HT-29 (cell line): Measurements from ENCODE around the gene HYCC2. TPM values are rescaled to one million over a fixed set of nuclear protein-coding genes. Genes with fewer than 3 reads are reported as not detected.
"Not testable (repeated sequence)": the region's sequence is repeated elsewhere in the genome, so short reads cannot be mapped to it uniquely, and the experiment has no call there.

Experiments used
- DNase-seq: peaks from one replicate; pipeline ENCODE4 v3.0.0-alpha.2; 2015; ENCODE audit warnings: low spot score
- total RNA-seq: library from RNA; depleted of rRNA; stranded (reverse); fragments of >200 nt; shearing (Covaris generic); gene quantifications from 2 replicates; pipeline ENCODE4 v1.2.3, GENCODE V29; 2014; rRNA removed

HYCC2 gene
- total RNA-seq = 2.8 and 4.0 TPM in 2 replicates

DNA sequence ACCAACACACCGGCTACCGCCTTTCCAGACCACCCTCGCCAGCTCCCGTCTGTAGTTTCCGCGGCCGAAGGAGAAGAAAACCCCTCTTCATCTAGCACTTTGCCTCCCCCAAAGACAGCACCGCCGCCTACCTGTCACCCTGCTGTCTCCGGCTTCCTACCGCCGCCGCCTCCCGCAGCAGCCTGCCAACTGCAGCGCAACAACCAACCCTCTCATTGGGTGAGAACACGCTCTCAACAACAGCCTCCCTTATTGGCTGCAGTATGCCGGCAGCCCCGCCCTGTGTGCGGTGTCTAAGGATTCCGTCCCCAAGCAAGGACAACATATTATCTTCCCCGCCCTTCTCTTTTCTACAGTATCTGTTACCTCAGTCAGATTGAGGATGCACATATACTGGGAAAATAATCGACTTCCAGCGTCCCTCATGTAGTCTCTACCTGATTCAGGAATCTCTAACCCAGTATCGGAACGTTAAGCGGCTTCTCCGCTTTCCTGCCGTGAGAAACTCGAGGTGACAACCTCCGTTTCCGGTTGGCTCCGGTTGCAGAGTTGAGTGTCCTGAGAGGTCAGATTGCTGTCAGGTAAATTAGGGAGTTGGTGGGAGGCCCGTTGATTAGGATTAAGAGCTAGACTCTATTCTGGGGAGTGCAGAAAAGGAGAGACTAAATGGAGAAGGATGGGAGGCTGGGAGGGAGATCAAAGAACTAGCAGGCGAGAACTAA, at the start of gene HYCC2, which contains the start of gene NDUFB3:
TSS of gene HYCC2 (minus strand) at position 193 of the 722 bp plus-strand sequence. CDS start 47,662 bp downstream, outside the sequence.
TSS of gene NDUFB3 (plus strand) at position 523 of the 722 bp plus-strand sequence. CDS start 6,882 bp downstream, outside the sequence.
- DNase-seq = peak; percentile 97

- DNase-seq = peak; percentile 78
These were observed 47.7 kb upstream of the HYCC2 start for GRCh38 chr2:201118961-201119854.

GRCh38 chr2:201118121-201118960, 46.9 kb upstream of the HYCC2 start:
- DNase-seq = peak; percentile 94

GRCh38 chr2:201117735-201118094, 46.2 kb upstream of the HYCC2 start:
- DNase-seq = not testable (repeated sequence)

DNA sequence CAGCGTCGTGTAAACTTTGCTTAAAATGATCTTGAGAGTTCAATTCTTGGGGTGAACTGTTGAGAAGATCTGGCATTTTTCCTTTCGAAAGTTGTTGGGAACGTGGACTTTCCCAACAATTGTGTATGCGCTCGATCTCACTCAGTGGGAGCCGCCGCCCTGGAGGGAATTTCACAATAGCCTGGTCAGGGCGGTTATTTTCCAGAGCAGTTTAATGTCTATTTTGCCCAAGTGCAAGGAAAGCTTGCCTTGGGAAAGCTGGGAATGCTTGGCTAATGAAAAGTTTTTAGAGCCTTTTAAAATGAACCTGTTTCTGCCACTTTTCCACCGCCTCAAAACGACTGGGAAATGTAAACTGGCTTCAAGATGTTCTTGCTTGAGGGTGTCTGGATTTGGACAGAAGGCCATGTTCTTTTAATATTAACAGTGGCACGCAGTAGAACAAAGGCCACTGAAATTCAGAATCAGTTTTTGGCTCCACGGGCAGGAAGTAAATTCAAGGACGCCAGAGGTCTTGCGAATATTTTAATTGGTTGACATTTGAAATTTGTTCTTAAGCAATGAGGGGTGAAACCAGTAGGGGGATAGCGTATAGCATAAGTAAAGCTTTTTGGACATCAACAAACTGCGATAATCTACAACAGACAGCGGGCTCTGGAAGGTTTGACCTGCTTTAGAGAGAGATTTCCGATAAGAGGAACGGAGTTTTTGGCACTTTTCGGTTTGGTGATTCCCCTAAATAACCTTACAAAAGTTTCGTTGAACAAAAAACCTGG, 45.7 kb upstream of the HYCC2 start:
- DNase-seq = peak; percentile 84

GRCh38 chr2:201116115-201116958, 44.9 kb upstream of the HYCC2 start, which contains the start of gene CFLAR:
CFLAR (plus strand) TSS chr2:201116164; CDS start chr2:201129866, 13,702 bp downstream.
- peak; percentile 84 for DNase-seq

DNA sequence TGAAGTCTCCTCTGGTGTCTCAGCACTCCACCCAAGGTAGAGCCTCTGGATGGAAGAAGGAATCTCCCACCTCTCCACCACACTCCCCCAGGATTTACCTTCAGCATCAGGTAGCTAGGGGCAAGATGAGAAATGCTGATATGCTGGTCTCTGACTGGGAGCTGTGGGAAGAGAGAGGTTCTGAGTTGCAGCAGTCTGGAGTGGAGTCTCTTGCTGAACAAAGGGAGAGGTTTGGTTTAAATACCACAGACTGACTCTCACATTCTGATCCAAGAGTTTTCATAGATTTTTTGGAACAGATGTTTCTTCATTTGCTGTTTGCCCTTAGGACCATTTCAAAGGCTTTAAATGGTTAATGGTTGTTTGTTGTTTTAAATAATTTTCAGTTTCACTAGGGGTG, 43.4 kb upstream of the HYCC2 start:
- no peak for DNase-seq

DNA sequence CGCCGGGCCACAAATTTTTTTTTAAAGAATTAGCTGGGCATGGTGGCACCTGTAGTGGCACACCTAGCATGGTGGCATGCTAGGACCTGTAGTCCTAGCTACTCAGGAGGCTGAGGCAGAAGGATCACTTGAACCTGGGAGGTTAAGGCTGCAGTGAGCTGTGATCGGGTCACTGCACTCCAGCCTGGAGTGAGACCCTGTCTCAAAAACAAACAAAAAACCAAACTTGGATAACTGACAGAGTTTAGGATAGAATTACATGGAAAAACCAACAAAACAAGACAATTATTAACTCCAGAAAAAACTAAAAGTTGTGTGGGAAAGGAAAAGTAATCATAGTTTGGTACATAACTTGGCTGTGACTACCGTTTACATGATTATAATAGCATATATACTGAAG, 42.9 kb upstream of the HYCC2 start:
- DNase-seq = no peak

DNA sequence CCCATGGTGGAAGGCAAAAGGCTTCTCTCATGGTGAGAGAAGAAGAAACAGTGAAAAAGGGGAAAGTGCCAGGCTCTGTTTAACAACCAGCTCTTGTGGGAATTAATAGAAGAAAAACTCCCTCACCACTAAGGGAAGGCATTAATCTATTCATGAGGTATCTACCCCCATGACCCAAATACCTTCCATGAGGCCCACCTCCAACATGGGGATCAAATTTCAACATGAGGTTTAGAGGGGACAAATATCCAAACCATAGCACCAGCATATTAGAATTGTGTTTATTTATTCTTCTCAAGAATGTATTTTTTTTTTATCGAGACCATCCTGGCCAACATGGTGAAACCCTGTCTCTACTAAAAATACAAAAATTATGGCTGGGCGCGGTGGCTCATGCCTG, 39.6 kb upstream of the HYCC2 start:
- DNase-seq = no peak

GRCh38 chr2:201110615-201111014, 39.1 kb upstream of the HYCC2 start:
- DNase-seq = no peak

DNA sequence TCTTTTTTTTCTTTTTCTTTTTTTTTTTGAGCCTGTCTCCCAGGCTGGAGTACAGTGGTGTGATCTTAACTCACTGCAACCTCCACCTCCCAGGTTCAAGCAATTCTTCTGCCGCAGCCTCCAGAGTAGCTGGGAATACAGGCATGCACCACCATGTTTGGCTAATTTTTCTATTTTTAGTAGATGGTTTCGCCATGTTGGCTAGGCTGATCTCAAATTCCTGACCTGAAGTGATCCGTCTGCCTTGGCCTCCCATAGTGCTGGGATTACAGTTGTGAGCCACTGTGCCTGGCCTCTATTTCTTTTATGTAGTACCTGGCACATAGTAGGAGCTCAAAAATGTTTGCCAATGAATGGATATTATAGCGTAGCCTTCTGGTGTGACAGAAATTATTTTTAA, 37.7 kb upstream of the HYCC2 start:
- no peak for DNase-seq

GRCh38 chr2:201108341-201108740, 36.9 kb upstream of the HYCC2 start:
- no peak for DNase-seq

- DNase-seq = no peak
These were observed 36.2 kb upstream of the HYCC2 start for GRCh38 chr2:201107624-201108023.

- DNase-seq = no peak
These were observed 34.3 kb upstream of the HYCC2 start for GRCh38 chr2:201105759-201106158.

- no peak for DNase-seq
These were observed 29.0 kb upstream of the HYCC2 start for GRCh38 chr2:201100497-201100896.

GRCh38 chr2:201093573-201093972, 22.1 kb upstream of the HYCC2 start:
- no peak for DNase-seq

DNA sequence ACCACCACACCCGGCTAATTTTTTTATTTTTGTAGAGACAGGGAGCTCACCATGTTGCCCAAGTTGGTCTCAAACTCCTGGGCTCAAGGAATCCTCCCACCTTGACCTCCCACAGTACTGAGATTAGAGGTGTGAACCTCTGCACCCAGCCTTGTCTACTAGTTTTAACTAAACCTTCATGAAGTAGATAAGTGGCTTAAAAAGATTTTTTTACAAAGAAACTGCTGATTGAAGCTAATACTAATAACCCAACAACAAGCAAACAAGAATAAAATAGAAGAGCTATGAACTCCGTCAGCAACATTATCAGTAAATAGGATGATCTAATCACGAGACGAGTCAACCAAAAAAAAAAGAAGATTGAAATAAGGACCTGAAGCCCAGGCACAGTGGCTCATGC, 19.1 kb upstream of the HYCC2 start:
- no peak for DNase-seq

GRCh38 chr2:201084863-201085262, 13.4 kb upstream of the HYCC2 start:
- DNase-seq = no peak

DNA sequence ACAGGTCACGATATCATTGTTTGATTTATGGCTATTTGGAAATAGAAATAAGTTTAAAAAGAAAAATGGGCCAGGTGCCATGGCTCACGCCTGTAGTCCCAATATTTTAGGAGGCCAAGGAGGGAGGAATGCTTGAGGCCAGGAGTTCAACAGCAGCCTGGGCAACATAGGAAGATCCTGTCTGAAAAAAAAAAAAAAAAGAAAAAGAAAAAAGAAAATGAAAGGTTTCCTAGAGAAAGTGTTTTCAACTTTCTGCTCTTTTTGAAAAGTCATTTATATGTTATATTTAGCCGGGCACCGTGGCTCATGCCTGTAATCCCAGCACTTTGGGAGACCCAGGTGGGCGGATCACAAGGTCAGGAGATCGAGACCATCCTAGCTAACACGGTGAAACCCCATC, 3.5 kb upstream of the HYCC2 start:
- DNase-seq = no peak

DNA sequence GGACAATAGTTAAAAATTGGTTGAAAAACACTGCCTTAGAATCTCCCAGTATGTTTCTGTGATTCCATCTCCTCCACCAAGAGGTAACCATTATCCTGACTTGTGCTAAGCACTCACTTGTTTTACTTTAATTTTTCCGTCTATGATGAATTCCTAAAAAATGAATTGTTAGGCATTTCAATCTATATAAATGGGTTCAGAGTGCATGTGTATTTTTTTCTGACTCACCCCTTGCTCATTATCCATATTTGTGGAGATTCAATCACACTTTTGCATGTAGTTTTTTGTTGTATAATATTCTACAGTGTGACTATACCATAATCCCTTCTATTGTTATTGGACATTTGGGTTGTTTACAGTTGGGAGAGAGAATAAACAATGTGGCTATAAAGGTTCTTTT, 1.6 kb upstream of the HYCC2 start:
- DNase-seq = no peak
